GM23338 (cell line): Measurements from ENCODE around the gene TMED7. TPM values are rescaled to one million over a fixed set of nuclear protein-coding genes. Genes with fewer than 3 reads are reported as not detected.

ENCODE experiments used
- ATAC-seq: fragments of 200-7000 bp; cut with Tn5 transposase; 3 replicates; pipeline ENCODE4 v1.9.1; 2020
- DNase-seq: peaks from one replicate; pipeline ENCODE4 v3.0.0-alpha.2; 2015; ENCODE audit warnings: low spot score
- H2AFZ ChIP-seq: fragments of 200-600 bp; sonication (generic); 2 replicates; pipeline ENCODE4 v1.8.0; 2016; ENCODE audit warnings: antibody characterized with exemption, mild to moderate bottlenecking, moderate library complexity
- H3F3A ChIP-seq: fragments of 200-600 bp; sonication (generic); replicated peaks from 2 replicates; pipeline ENCODE4 v1.8.0; 2017; ENCODE audit warnings: antibody characterized with exemption, mixed run types, low read depth
- H3K27ac ChIP-seq: fragments of 200-600 bp; sonication (generic); 2 replicates; pipeline ENCODE4 v1.6.1; 2016; ENCODE audit warnings: low read depth
- H3K27me3 ChIP-seq: fragments of 200-600 bp; sonication (generic); 2 replicates; pipeline ENCODE4 v1.8.0; 2016; ENCODE audit warnings: mild to moderate bottlenecking, mixed run types, moderate library complexity; ENCODE audit not compliant: insufficient read depth
- H3K36me3 ChIP-seq: fragments of 200-600 bp; sonication (generic); 2 replicates; pipeline ENCODE4 v1.8.0; 2016; ENCODE audit warnings: mild to moderate bottlenecking; ENCODE audit not compliant: insufficient read depth
- H3K4me1 ChIP-seq: fragments of 200-600 bp; sonication (generic); 2 replicates; pipeline ENCODE4 v1.8.0; 2016; ENCODE audit warnings: mild to moderate bottlenecking, moderate library complexity; ENCODE audit not compliant: insufficient read depth
- H3K4me2 ChIP-seq: fragments of 200-600 bp; sonication (generic); 2 replicates; pipeline ENCODE4 v1.7.1; 2017; ENCODE audit warnings: mixed run types
- H3K4me3 ChIP-seq: fragments of 200-600 bp; sonication (generic); 2 replicates; pipeline ENCODE4 v1.6.1; 2016; ENCODE audit warnings: mixed run types
- H3K79me2 ChIP-seq: fragments of 200-600 bp; sonication (generic); replicated peaks from 2 replicates; pipeline ENCODE4 v1.8.0; 2017; ENCODE audit warnings: mild to moderate bottlenecking; ENCODE audit not compliant: insufficient read depth
- H3K9me2 ChIP-seq: fragments of 200-600 bp; sonication (generic); 2 replicates; pipeline ENCODE4 v1.8.0; 2017; ENCODE audit not compliant: insufficient read depth
- H4K20me1 ChIP-seq: fragments of 200-600 bp; sonication (generic); replicated peaks from 2 replicates; pipeline ENCODE4 v1.8.0; 2017; ENCODE audit warnings: mild to moderate bottlenecking; ENCODE audit not compliant: insufficient read depth
- H3K27ac Mint-ChIP-seq: 2 replicates; pipeline ENCODE4 v1.8.0; 2020; ENCODE audit warnings: inconsistent platforms, mild to moderate bottlenecking, moderate library complexity, mixed read lengths
- H3K27me3 Mint-ChIP-seq: 3 replicates; pipeline ENCODE4 v1.8.0; 2022; ENCODE audit warnings: low read depth, mild to moderate bottlenecking, moderate library complexity, mixed read lengths, inconsistent platforms; ENCODE audit not compliant: insufficient read depth, poor library complexity
- H3K36me3 Mint-ChIP-seq: 3 replicates; pipeline ENCODE4 v1.8.0; 2021; ENCODE audit warnings: low read depth, mild to moderate bottlenecking, inconsistent platforms, moderate library complexity, mixed read lengths
- H3K4me1 Mint-ChIP-seq: 3 replicates; pipeline ENCODE4 v1.8.0; 2020; ENCODE audit warnings: mild to moderate bottlenecking, inconsistent platforms, mixed read lengths
- H3K4me3 Mint-ChIP-seq: 3 replicates; pipeline ENCODE4 v1.8.0; 2021; ENCODE audit warnings: moderate library complexity, mild to moderate bottlenecking, inconsistent platforms, mixed read lengths
- H3K9me3 Mint-ChIP-seq: 3 replicates; pipeline ENCODE4 v1.8.0; 2020; ENCODE audit warnings: moderate library complexity, mild to moderate bottlenecking, inconsistent platforms, mixed read lengths
- CTCF ChIP-seq, 2 experiments: fragments of 200-600 bp in 1 of 2; sonication (generic) in 1 of 2; conservative IDR thresholded peaks; 2 replicates each; pipeline versions ENCODE4 v1.5.1 to v1.6.1; 2016 to 2017; ENCODE audit warnings: antibody characterized with exemption in 2 of 2, low read depth in 2 of 2, mild to moderate bottlenecking in 2 of 2, moderate library complexity in 1 of 2
- EZH2 ChIP-seq: fragments of 200-600 bp; sonication (generic); IDR thresholded peaks from one replicate; pipeline ENCODE4 v1.8.0; 2017; ENCODE audit warnings: antibody characterized with exemption, mild to moderate bottlenecking, low read depth; ENCODE audit not compliant: unreplicated experiment
- JUNB ChIP-seq: IDR thresholded peaks from one replicate; pipeline ENCODE4 v1.6.1; 2016; ENCODE audit warnings: antibody characterized with exemption; ENCODE audit not compliant: unreplicated experiment
- NANOG ChIP-seq: IDR thresholded peaks from 2 replicates; pipeline ENCODE4 v1.6.1; 2016; ENCODE audit warnings: antibody characterized with exemption, borderline replicate concordance
- STAT1 ChIP-seq: IDR thresholded peaks from one replicate; pipeline ENCODE4 v1.6.1; 2016; ENCODE audit warnings: antibody characterized with exemption; ENCODE audit not compliant: unreplicated experiment
- ZNF114 ChIP-seq: fragments of 250-450 bp; sonication (Bioruptor Pico); IDR thresholded peaks from 2 replicates; pipeline ENCODE4 v1.5.0; 2020; ENCODE audit warnings: mild to moderate bottlenecking, moderate library complexity
- polyA plus RNA-seq: library from polyadenylated mRNA; unstranded; fragments of >200 nt; fragmentation: Nextera tagmentation; extraction: Ambion mirVana; gene quantifications from 2 replicates; pipeline ENCODE4 v1.2.1, GENCODE V29; 2016
- total RNA-seq: library from RNA; depleted of rRNA; stranded (reverse); fragments of >200 nt; shearing (Covaris generic); gene quantifications from 2 replicates; pipeline ENCODE4 v1.2.3, GENCODE V29; 2014
- TF ChIP-seq, protein P1 (sequence below): IDR thresholded peaks from one replicate; pipeline ENCODE4 v1.6.1; 2018; ENCODE audit warnings: antibody characterized with exemption; ENCODE audit not compliant: unreplicated experiment
- TF ChIP-seq, protein P2 (sequence below): IDR thresholded peaks from 2 replicates; pipeline ENCODE4 v1.6.1; 2016; ENCODE audit warnings: antibody characterized with exemption
- TF ChIP-seq, protein P3 (sequence below): fragments of 250-450 bp; sonication (Bioruptor Pico); IDR thresholded peaks from 2 replicates; pipeline ENCODE4 v1.5.0; 2020; ENCODE audit warnings: mild to moderate bottlenecking, moderate library complexity

Gene TMED7
- total and polyA plus RNA-seq, 2 experiments from 2014 or later: 30.2 to 158 TPM

DNA sequence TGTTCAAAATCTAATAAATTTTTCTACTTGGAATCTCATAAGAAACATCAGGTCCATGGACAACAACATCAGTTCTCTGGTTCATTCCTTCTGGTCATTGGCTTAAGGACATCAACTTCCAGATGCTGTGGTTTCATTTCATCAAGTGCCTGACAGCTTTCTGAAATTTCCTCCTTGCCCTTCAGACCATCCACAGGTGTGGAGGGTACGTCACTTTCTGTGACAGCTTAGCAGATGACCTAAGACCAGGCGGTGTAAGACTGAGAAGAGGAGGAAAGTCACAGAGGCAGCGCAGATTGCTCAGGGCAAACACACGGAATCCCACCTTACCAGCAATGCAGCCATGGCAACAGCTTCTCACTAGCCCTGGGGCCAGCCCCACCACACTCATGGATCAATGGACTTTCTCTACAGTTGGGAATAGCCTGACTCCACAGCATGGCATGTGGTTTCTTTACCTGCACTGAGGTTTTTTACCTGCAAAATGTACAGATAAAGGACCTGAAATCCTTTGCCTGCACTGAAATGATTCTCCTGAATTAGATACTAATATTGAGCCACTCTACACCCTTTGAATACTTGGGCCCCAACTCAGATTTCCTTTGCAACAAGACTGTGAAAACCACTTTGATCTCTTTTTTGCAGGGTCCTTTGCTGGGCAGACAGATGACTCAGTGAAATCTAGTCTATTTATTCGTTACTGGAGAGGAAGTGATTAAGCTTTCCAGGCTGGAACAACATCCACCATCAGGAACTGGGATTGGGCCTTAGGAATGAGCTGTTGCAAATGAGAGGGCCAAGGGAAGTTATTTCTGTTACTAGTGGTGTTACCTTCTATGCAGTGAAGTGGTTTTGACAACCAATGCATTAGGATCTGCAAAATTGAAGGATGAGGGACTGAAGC, 50.4 kb downstream of the TMED7 start (continued):
- TF ChIP-seq, protein P1, sequence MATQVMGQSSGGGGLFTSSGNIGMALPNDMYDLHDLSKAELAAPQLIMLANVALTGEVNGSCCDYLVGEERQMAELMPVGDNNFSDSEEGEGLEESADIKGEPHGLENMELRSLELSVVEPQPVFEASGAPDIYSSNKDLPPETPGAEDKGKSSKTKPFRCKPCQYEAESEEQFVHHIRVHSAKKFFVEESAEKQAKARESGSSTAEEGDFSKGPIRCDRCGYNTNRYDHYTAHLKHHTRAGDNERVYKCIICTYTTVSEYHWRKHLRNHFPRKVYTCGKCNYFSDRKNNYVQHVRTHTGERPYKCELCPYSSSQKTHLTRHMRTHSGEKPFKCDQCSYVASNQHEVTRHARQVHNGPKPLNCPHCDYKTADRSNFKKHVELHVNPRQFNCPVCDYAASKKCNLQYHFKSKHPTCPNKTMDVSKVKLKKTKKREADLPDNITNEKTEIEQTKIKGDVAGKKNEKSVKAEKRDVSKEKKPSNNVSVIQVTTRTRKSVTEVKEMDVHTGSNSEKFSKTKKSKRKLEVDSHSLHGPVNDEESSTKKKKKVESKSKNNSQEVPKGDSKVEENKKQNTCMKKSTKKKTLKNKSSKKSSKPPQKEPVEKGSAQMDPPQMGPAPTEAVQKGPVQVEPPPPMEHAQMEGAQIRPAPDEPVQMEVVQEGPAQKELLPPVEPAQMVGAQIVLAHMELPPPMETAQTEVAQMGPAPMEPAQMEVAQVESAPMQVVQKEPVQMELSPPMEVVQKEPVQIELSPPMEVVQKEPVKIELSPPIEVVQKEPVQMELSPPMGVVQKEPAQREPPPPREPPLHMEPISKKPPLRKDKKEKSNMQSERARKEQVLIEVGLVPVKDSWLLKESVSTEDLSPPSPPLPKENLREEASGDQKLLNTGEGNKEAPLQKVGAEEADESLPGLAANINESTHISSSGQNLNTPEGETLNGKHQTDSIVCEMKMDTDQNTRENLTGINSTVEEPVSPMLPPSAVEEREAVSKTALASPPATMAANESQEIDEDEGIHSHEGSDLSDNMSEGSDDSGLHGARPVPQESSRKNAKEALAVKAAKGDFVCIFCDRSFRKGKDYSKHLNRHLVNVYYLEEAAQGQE: no peak
- TF ChIP-seq JUNB (no peak), ZNF114 (CRISPR knock-in tag) (no peak)

- no peaks in the 10 kb centered on the region for H3K79me2 ChIP-seq
- no peak overlapping the region for H3K4me3 ChIP-seq
- Mint-ChIP-seq H3K36me3 (peaks cover 3% of the 10 kb centered on the region; the same call in 1 of the 3 replicates), H3K27ac (no peak overlapping the region), H3K9me3 (no peaks in the 10 kb centered on the region), H3K4me3 (no peak overlapping the region), H3K4me1 (peaks cover 13% of the 10 kb centered on the region; the same call in 1 of the 3 replicates), H3K27me3 (no peaks in the 10 kb centered on the region)
- H4K20me1 ChIP-seq: no peaks in the 10 kb centered on the region
- H3K27ac ChIP-seq: no peak overlapping the region
- no peak overlapping the region for H3K4me2 ChIP-seq
- no peak overlapping the region; the same call in 1 of the 2 replicates for H2AFZ ChIP-seq
- ATAC-seq: no peak
- no peak for DNase-seq
- no peaks in the 10 kb centered on the region for H3K4me1 ChIP-seq
- H3K9me2 ChIP-seq: no peaks in the 10 kb centered on the region; the same call in 1 of the 2 replicates
- TF ChIP-seq EZH2: no peak
- TF ChIP-seq, protein P2, sequence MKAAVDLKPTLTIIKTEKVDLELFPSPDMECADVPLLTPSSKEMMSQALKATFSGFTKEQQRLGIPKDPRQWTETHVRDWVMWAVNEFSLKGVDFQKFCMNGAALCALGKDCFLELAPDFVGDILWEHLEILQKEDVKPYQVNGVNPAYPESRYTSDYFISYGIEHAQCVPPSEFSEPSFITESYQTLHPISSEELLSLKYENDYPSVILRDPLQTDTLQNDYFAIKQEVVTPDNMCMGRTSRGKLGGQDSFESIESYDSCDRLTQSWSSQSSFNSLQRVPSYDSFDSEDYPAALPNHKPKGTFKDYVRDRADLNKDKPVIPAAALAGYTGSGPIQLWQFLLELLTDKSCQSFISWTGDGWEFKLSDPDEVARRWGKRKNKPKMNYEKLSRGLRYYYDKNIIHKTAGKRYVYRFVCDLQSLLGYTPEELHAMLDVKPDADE: no peak
- TF ChIP-seq STAT1: no peak
- no peak for TF ChIP-seq JUNB
- TF ChIP-seq CTCF (conservative IDR thresholded peaks at IDR 0.05; ENCODE audit: low read depth in 2 of 2): no peak
- TF ChIP-seq ZNF114 (CRISPR knock-in tag): no peak
- TF ChIP-seq, protein P3, sequence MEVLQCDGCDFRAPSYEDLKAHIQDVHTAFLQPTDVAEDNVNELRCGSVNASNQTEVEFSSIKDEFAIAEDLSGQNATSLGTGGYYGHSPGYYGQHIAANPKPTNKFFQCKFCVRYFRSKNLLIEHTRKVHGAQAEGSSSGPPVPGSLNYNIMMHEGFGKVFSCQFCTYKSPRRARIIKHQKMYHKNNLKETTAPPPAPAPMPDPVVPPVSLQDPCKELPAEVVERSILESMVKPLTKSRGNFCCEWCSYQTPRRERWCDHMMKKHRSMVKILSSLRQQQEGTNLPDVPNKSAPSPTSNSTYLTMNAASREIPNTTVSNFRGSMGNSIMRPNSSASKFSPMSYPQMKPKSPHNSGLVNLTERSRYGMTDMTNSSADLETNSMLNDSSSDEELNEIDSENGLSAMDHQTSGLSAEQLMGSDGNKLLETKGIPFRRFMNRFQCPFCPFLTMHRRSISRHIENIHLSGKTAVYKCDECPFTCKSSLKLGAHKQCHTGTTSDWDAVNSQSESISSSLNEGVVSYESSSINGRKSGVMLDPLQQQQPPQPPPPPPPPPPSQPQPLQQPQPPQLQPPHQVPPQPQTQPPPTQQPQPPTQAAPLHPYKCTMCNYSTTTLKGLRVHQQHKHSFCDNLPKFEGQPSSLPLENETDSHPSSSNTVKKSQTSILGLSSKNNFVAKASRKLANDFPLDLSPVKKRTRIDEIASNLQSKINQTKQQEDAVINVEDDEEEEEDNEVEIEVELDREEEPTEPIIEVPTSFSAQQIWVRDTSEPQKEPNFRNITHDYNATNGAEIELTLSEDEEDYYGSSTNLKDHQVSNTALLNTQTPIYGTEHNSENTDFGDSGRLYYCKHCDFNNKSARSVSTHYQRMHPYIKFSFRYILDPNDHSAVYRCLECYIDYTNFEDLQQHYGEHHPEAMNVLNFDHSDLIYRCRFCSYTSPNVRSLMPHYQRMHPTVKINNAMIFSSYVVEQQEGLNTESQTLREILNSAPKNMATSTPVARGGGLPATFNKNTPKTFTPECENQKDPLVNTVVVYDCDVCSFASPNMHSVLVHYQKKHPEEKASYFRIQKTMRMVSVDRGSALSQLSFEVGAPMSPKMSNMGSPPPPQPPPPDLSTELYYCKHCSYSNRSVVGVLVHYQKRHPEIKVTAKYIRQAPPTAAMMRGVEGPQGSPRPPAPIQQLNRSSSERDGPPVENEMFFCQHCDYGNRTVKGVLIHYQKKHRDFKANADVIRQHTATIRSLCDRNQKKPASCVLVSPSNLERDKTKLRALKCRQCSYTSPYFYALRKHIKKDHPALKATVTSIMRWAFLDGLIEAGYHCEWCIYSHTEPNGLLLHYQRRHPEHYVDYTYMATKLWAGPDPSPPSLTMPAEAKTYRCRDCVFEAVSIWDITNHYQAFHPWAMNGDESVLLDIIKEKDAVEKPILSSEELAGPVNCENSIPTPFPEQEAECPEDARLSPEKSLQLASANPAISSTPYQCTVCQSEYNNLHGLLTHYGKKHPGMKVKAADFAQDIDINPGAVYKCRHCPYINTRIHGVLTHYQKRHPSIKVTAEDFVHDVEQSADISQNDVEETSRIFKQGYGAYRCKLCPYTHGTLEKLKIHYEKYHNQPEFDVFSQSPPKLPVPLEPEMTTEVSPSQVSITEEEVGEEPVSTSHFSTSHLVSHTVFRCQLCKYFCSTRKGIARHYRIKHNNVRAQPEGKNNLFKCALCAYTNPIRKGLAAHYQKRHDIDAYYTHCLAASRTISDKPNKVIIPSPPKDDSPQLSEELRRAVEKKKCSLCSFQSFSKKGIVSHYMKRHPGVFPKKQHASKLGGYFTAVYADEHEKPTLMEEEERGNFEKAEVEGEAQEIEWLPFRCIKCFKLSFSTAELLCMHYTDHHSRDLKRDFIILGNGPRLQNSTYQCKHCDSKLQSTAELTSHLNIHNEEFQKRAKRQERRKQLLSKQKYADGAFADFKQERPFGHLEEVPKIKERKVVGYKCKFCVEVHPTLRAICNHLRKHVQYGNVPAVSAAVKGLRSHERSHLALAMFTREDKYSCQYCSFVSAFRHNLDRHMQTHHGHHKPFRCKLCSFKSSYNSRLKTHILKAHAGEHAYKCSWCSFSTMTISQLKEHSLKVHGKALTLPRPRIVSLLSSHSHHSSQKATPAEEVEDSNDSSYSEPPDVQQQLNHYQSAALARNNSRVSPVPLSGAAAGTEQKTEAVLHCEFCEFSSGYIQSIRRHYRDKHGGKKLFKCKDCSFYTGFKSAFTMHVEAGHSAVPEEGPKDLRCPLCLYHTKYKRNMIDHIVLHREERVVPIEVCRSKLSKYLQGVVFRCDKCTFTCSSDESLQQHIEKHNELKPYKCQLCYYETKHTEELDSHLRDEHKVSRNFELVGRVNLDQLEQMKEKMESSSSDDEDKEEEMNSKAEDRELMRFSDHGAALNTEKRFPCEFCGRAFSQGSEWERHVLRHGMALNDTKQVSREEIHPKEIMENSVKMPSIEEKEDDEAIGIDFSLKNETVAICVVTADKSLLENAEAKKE (CRISPR knock-in tag): no peak
- TF ChIP-seq NANOG: no peak
- H3K27me3 ChIP-seq: no peaks in the 10 kb centered on the region
- H3F3A ChIP-seq: no peaks in the 10 kb centered on the region
- no peaks in the 10 kb centered on the region for H3K36me3 ChIP-seq
Measured at GRCh38 chr5:115573133-115573532, 52.7 kb downstream of the TMED7 start.
